DOHH2 (cell line): Measurements from ENCODE around the gene HOXB1.

Experiments used
- H3F3A ChIP-seq: fragments of 200-600 bp; sonication (generic), shearing (Covaris generic); 2 replicates; pipeline ENCODE4 v1.6.0; 2016; ENCODE audit warnings: antibody characterized with exemption, mild to moderate bottlenecking; ENCODE audit not compliant: control insufficient read depth, insufficient read depth
- H3K27ac ChIP-seq: fragments of 200-600 bp; sonication (generic); 2 replicates; pipeline ENCODE4 v1.5.1; 2014; ENCODE audit warnings: low read depth, mild to moderate bottlenecking, low read length, moderate library complexity
- H3K27me3 ChIP-seq: fragments of 200-600 bp; sonication (generic); 2 replicates; pipeline ENCODE4 v1.6.1; 2014; ENCODE audit warnings: mild to moderate bottlenecking, low read length, mixed read lengths; ENCODE audit not compliant: control insufficient read depth
- H3K36me3 ChIP-seq: fragments of 200-600 bp; sonication (generic); 2 replicates; pipeline ENCODE4 v1.6.1; 2014; ENCODE audit warnings: mild to moderate bottlenecking, low read length, moderate library complexity, mixed read lengths; ENCODE audit not compliant: control insufficient read depth
- H3K4me1 ChIP-seq: fragments of 200-600 bp; sonication (generic); 2 replicates; pipeline ENCODE4 v1.6.1; 2014; ENCODE audit warnings: mild to moderate bottlenecking, low read length, mixed read lengths; ENCODE audit not compliant: control insufficient read depth
- H3K4me2 ChIP-seq: fragments of 200-600 bp; sonication (generic); 2 replicates; pipeline ENCODE4 v1.6.0; 2014; ENCODE audit warnings: mild to moderate bottlenecking, low read length, moderate library complexity
- H3K4me3 ChIP-seq: fragments of 200-600 bp; sonication (generic); 2 replicates; pipeline ENCODE4 v1.5.1; 2014; ENCODE audit warnings: mild to moderate bottlenecking, low read length, mixed read lengths
- H3K79me2 ChIP-seq: fragments of 200-600 bp; sonication (generic); 2 replicates; pipeline ENCODE4 v1.6.1; 2014; ENCODE audit warnings: mild to moderate bottlenecking, low read length, mixed read lengths; ENCODE audit not compliant: control insufficient read depth
- H3K9me2 ChIP-seq: fragments of 200-600 bp; sonication (generic); replicated peaks from 2 replicates; pipeline ENCODE4 v1.6.1; 2014; ENCODE audit warnings: mild to moderate bottlenecking, low read length, mixed read lengths; ENCODE audit not compliant: control insufficient read depth
- H3K9me3 ChIP-seq: fragments of 200-600 bp; sonication (generic); 2 replicates; pipeline ENCODE4 v1.6.1; 2014; ENCODE audit warnings: antibody characterized with exemption, low read length, mixed read lengths; ENCODE audit not compliant: control insufficient read depth, insufficient read depth
- H4K20me1 ChIP-seq: fragments of 200-600 bp; sonication (generic); 2 replicates; pipeline ENCODE4 v1.6.0; 2014; ENCODE audit warnings: low read depth, mild to moderate bottlenecking, antibody characterized with exemption, low read length, moderate library complexity; ENCODE audit not compliant: control insufficient read depth, insufficient read depth
- EZH2phosphoT487 ChIP-seq: fragments of 200-600 bp; sonication (generic); IDR thresholded peaks from 2 replicates; pipeline ENCODE4 v1.6.1; 2017; ENCODE audit warnings: borderline replicate concordance, mild to moderate bottlenecking, antibody characterized with exemption, low read length, moderate library complexity, mixed read lengths
- TF ChIP-seq, protein P1 (sequence below): fragments of 200-600 bp; sonication (generic); IDR thresholded peaks from one replicate; pipeline ENCODE4 v1.5.1; 2014; ENCODE audit warnings: antibody characterized with exemption, mild to moderate bottlenecking, low read depth, low read length; ENCODE audit not compliant: poor library complexity, severe bottlenecking

HOXB1 gene

DNA sequence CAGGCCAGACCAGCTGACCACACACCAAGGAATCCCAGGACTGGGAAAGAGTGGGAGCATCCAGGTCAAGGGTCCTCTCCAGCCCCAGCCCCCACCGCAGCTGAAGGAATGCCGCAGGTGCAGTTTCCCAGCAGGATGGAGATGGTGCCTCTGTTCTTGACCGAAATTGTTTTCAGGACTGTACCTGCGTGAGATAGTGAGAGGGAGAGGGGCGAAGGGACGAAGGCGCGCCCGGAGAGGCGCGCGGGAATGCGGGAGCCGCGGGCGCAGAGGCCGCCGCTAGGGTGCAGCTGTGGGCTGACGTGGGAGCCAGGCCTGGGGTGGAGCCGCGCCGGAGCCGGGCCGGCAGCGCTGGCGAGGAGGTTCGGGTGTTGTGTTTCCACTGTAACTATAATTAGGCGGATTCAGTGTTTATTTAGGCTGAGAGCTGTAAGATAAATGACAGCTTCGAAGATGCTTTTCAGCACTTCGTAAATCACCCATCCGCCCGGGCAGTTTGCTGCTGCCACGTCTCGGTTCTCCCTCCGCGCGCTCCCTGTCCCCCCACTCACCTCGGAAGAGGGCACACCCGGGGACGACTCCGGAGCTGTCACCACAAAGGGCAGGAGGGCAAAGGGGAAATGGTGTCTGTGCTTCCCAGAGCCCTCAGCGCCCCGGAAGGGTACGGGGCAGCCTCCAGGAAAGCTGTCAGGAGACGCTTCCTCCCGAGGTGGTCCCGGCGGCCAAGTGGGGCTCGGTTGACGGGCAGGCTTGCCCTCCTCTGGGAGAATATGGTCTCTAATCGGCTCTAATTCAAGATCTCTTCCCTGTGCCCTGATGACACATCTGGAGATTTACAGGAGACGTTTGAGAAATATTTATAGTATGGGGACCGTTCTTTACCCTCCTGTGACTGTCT, 38.2 kb downstream of the HOXB1 start:
- H3K9me3 ChIP-seq: no peaks in the 10 kb centered on the region
- peaks cover 30% of the 10 kb centered on the region for H3K27me3 ChIP-seq
- TF ChIP-seq, protein P1, sequence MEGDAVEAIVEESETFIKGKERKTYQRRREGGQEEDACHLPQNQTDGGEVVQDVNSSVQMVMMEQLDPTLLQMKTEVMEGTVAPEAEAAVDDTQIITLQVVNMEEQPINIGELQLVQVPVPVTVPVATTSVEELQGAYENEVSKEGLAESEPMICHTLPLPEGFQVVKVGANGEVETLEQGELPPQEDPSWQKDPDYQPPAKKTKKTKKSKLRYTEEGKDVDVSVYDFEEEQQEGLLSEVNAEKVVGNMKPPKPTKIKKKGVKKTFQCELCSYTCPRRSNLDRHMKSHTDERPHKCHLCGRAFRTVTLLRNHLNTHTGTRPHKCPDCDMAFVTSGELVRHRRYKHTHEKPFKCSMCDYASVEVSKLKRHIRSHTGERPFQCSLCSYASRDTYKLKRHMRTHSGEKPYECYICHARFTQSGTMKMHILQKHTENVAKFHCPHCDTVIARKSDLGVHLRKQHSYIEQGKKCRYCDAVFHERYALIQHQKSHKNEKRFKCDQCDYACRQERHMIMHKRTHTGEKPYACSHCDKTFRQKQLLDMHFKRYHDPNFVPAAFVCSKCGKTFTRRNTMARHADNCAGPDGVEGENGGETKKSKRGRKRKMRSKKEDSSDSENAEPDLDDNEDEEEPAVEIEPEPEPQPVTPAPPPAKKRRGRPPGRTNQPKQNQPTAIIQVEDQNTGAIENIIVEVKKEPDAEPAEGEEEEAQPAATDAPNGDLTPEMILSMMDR: peak; percentile 66
- no peak for TF ChIP-seq EZH2phosphoT487
- H3K36me3 ChIP-seq: no peaks in the 10 kb centered on the region
- no peaks in the 10 kb centered on the region for H3K79me2 ChIP-seq
- peak overlapping the region; percentile 24; the same call in 1 of the 2 replicates for H3K4me2 ChIP-seq
- no peaks in the 10 kb centered on the region for H3F3A ChIP-seq
- H3K27ac ChIP-seq: no peak overlapping the region
- no peaks in the 10 kb centered on the region for H3K9me2 ChIP-seq
- no peak overlapping the region for H3K4me3 ChIP-seq
- H3K4me1 ChIP-seq: peaks cover 3% of the 10 kb centered on the region; the same call in 1 of the 2 replicates
- H4K20me1 ChIP-seq: no peaks in the 10 kb centered on the region; the same call in 1 of the 2 replicates

DNA sequence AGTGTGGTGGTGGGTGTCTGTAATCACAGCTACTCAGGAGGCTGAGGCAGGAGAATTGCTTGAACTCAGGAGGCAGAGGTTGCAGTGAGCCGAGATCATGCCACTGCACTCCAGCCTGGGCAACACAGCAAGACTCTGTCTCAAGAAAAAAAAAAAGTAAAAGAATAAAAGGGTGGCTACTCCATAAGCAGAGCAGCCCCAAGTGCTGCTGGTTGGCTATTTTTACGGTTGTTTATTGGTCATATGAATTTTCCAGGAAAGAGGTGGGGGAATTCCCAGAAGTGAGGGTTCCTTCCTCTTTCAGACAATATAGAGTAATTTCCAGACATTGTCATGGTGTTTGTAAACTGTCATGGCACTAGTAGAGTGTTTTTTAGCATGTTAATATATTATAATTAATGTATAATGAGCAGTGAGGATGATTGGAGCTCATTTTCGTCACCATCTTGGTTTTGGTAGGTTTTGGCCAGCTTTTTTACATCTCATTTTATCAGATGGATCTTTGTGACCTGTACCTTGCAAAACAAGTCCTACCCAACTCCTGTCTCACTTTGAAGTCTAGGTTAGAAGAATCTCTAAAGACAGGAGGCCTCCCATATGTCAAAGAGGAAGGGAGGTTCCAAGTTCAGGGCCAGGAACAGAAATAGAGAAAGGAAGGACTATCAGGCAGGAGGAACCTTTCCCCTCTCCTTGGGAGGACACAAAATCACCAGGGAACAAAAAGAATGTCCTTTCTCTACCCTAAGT, 39.1 kb downstream of the HOXB1 start:
- Histone ChIP-seq H4K20me1 (no peaks in the 10 kb centered on the region; the same call in 1 of the 2 replicates), H3K9me2 (no peaks in the 10 kb centered on the region), H3K27me3 (peaks cover 28% of the 10 kb centered on the region), H3F3A (no peaks in the 10 kb centered on the region), H3K79me2 (no peaks in the 10 kb centered on the region), H3K4me1 (peaks cover 3% of the 10 kb centered on the region; the same call in 1 of the 2 replicates), H3K4me2 (no peak overlapping the region), H3K4me3 (no peak overlapping the region), H3K27ac (no peak overlapping the region), H3K9me3 (no peaks in the 10 kb centered on the region), H3K36me3 (no peaks in the 10 kb centered on the region)
- TF ChIP-seq EZH2phosphoT487: no peak
- TF ChIP-seq, protein P1: no peak

DNA sequence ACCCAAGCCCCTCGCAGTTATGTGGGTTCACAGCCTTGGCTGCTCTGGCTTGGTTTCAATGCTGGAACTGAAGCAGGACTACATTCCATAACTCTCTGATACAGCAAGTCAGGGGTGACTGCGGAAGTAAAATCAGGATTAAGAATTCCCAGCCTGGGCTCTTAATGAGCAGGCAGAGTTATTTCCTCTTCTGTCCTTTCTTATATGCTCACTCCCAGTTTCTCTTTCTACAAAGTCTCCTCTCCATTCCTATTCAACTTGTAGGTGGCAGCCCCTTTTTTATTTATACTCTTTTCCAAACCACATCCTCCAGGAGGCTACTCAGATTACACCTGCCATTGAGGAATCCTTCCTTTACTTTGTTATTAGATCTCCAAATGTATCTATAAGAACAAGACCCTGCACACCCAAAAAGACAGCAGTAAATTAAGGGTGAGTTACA, 40.3 kb downstream of the HOXB1 start:
- H3K9me2 ChIP-seq: no peaks in the 10 kb centered on the region
- H3K79me2 ChIP-seq: no peaks in the 10 kb centered on the region
- no peak overlapping the region for H3K4me2 ChIP-seq
- no peaks in the 10 kb centered on the region for H3F3A ChIP-seq
- H3K4me3 ChIP-seq: no peak overlapping the region
- TF ChIP-seq, protein P1: no peak
- TF ChIP-seq EZH2phosphoT487: no peak
- H3K27ac ChIP-seq: no peak overlapping the region
- H4K20me1 ChIP-seq: no peaks in the 10 kb centered on the region; the same call in 1 of the 2 replicates
- no peaks in the 10 kb centered on the region for H3K9me3 ChIP-seq
- peaks cover 3% of the 10 kb centered on the region; the same call in 1 of the 2 replicates for H3K4me1 ChIP-seq
- H3K27me3 ChIP-seq: peaks cover 28% of the 10 kb centered on the region
- no peaks in the 10 kb centered on the region for H3K36me3 ChIP-seq
